HG03342 (cell line): ENCODE measurements around the gene EPN2.
"Not testable (repeated sequence)": the region's sequence is repeated elsewhere in the genome, so short reads cannot be mapped to it uniquely, and the experiment has no call there.

ENCODE experiments used
- ATAC-seq: cut with Tn5 transposase; IDR thresholded peaks from one replicate; pipeline ENCODE4 v1.9.1; 2021; ENCODE audit warnings: mild to moderate bottlenecking, moderate library complexity; ENCODE audit not compliant: unreplicated experiment

EPN2 gene

DNA sequence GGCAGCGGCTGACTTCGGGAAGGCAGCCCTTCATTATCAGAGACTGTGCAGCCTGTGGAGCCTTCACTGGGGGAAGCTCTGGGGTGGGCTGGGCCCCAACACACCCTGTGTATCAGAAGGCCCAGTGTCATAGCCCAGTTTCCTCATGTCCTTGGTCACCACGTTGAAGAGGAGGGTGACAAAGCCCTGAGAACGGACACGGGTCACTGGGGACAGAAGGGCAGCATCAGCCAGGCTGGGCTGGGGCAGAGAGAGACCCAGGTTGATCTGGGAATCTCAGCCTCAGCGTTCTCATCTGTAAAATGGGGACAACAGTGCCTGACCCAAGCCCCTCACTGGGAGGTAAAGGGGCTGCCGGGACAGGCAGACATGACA lies 106.1 kb downstream of the EPN2 start:
- no peak for ATAC-seq

GRCh38 chr17:19343671-19344151 lies 106.5 kb downstream of the EPN2 start:
- ATAC-seq: no peak

- no peak for ATAC-seq
Observed at GRCh38 chr17:19344311-19345066, 107.3 kb downstream of the EPN2 start.

DNA sequence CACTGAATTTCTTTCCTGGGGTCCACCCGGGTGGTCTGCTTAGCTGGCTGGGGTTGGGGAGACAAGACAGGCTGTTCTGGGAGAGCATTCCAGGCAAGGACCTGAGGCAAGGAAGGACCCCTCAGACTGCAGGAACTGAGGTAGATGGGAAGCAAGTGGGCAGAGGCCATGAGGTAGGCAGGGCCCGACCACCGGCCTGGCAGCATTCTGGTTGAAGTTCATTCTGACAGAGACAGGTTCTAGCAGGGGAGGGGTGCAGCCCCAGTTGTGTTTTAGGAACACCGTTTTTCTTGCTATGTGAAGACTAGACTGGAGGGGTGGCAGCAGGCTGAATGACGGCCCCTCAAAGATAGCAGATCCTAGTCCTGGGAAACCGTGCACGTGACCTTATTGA lies 107.9 kb downstream of the EPN2 start:
- no peak for ATAC-seq

DNA sequence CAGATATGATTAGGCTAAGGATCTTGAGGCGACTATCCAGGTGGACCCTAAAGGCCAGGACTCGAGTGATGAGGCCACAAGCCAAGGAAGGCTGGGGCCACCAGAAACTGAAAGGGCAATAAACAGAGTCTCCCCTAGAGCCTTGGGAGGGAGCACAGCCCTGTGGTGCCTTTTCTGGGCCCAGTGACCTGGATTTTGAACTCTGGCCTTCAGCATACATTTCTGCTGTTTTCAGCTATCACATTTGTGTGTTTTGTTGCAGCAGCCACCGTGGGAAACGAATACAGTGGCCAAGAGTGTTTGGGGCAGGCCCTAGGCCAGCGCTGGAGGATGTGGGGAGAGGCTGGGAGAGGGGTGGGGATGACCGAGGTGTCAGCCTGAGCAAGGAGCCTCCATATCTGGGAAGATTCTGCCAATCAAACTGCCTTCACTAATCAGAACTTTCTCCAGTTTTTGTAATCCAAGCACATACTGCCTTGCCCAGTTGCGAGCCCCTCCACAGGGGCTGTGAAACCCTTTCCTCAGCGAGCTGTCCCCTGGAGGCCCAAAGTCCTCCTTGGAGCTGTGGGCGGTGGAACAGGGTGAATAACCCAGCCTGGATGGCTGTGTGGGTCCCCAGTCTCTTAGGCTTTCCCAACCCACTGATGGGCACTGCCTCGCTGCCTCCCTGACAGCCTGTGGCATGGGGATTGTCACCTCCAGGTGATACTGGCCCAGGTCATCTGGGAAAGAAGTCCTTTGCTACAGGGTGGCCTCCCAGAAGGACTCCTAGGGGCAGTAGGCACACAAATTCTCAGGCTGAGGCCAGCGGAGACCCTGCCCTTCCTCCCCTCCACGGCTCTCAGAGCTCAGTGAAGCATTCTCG lies 108.6 kb downstream of the EPN2 start:
- ATAC-seq: no peak

GRCh38 chr17:19346351-19347255 lies 109.4 kb downstream of the EPN2 start:
- ATAC-seq: no peak

GRCh38 chr17:19347323-19348080 lies 110.3 kb downstream of the EPN2 start:
- ATAC-seq: no peak

- ATAC-seq: no peak
Observed at GRCh38 chr17:19348081-19348650, 111.0 kb downstream of the EPN2 start.

DNA sequence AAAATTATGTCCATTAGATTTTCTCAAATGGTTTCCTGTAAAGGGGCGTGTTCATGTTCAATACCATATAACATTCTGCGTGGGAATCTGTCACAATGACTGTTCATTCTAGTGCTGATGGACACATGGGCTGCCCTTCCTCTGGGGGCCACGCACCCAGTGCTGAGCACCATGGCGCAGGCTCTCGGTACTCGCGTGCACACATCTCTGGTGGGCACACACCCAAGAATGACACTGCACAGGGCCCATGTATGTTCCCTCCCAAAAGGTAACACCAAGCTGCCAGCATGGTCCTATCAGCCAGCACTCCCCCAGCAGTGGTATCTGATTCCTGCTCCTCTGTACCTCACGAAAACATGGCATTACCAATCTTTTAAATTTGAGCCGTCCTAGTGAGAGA lies 111.6 kb downstream of the EPN2 start:
- ATAC-seq: no peak

- not testable (repeated sequence) for ATAC-seq
Observed at GRCh38 chr17:19353401-19353800, 116.2 kb downstream of the EPN2 start.

DNA sequence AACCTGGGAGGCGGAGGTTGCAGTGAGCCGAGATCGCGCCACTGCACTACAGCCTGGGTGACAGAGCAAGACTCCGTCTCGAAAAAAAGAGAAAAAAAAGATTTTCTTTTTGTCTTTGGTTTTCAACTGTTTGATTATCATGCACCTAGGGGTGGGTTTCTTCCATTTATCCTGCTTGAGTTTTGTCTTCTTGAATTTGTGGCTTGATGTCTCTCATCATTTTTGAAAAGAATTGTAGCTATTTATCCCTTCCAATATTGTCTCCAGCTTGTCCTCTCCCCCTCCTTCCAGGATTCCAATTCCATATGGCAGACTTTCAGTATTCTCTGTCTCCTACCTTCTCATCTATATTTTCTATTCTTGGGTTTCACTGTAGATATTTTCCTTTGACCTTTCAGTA lies 117.6 kb downstream of the EPN2 start:
- ATAC-seq: no peak

DNA sequence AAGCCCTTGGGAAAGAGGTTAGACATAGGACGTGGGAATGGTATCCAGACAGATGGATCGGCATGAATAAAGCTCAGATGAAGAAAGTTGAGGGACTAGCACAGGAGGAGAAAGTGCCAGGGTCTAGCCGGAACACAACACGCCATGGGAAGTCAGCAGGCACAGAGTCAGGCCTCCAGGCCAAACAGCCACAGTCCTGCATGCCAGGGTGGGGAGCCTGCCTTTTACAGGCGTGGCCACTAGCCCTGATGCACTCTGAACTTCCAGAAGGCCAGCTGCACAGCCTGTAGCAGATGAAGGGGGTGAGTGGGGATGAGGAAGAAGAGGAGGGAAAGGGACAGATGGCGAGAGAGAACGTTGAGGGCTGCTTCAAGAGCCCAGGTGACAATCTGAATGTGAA lies 120.2 kb downstream of the EPN2 start:
- ATAC-seq: no peak

DNA sequence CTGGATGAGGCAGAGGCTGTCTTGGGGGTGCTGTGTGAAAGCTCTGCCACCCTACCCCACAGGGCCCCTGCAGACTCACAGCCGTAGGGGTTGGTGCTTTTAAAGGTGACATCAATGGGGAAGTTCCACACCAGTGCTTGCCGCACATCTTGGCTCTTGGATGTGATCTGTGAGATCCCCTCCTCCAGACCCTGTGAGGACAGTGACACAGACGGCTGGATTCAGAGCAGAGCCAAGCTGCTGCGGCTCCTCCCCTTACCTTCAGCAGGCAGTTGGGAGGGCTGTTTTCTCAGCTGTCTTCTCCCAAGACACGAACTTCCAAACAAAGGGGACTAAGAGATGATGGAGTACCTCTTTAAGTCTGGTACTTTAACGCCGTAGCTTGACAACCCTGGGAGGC lies 120.6 kb downstream of the EPN2 start:
- ATAC-seq: no peak

GRCh38 chr17:19359151-19359550 lies 122.0 kb downstream of the EPN2 start:
- no peak for ATAC-seq

GRCh38 chr17:19359856-19360255 lies 122.7 kb downstream of the EPN2 start:
- ATAC-seq: no peak

DNA sequence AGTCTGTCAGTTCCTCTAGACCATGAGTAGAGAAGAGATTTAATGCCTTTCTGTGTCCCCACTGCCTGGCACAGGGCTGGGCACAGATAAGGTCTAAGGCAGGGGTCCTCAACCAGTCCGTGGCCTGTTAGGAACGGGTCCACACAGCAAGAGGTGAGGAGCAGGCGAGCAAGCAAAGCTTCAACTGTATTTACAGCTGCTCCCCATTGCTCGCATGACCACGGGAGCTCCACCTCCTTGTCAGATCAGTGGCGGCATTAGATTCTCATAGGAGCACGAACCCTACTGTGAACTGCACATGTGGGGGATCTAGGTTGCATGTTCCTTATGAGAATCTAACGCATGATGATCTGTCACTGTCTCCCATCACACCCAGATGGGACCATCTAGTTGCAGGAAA lies 123.6 kb downstream of the EPN2 start:
- ATAC-seq: no peak

- ATAC-seq: no peak
Observed at GRCh38 chr17:19361326-19361725, 124.2 kb downstream of the EPN2 start.

GRCh38 chr17:19361944-19362276 lies 124.7 kb downstream of the EPN2 start:
- no peak for ATAC-seq

- ATAC-seq: peak; percentile 74
Observed at GRCh38 chr17:19362277-19363113, 125.3 kb downstream of the EPN2 start, which contains the start of gene B9D1. Gene B9D1 (minus strand): TSS chr17:19362723. CDS start chr17:19362569, 154 bp downstream.
